Mesothelial cell of epicardium (in vitro differentiated cells): ENCODE results near the gene TMEM91. TPM values are rescaled to one million over a fixed set of nuclear protein-coding genes. Genes with fewer than 3 reads are reported as not detected.

Source experiments
- DNase-seq, 2 experiments: peaks; one replicate each; pipeline ENCODE4 v3.0.0; 2021; ENCODE audit warnings: low spot score in 2 of 2; ENCODE audit not compliant: unreplicated experiment in 2 of 2
- H3K27ac Mint-ChIP-seq: 2 replicates; pipeline ENCODE4 v1.8.0; 2021; ENCODE audit warnings: mixed read lengths
- H3K27me3 Mint-ChIP-seq: 2 replicates; pipeline ENCODE4 v1.8.0; 2021; ENCODE audit warnings: low read depth, mixed read lengths
- H3K36me3 Mint-ChIP-seq: 2 replicates; pipeline ENCODE4 v1.8.0; 2021; ENCODE audit warnings: mixed read lengths
- H3K4me1 Mint-ChIP-seq: 2 replicates; pipeline ENCODE4 v1.8.0; 2021; ENCODE audit warnings: mixed read lengths
- H3K4me3 Mint-ChIP-seq: 2 replicates; pipeline ENCODE4 v1.8.0; 2021; ENCODE audit warnings: mild to moderate bottlenecking, moderate library complexity, mixed read lengths
- H3K9me3 Mint-ChIP-seq: 2 replicates; pipeline ENCODE4 v1.8.0; 2021; ENCODE audit warnings: mixed read lengths
- CTCF ChIP-seq: fragments of 200-600 bp; sonication (generic); IDR thresholded peaks from one replicate; pipeline ENCODE4 v1.5.0; 2021; ENCODE audit warnings: antibody characterized with exemption; ENCODE audit not compliant: unreplicated experiment
- total RNA-seq: library from RNA; stranded (reverse); gene quantifications from 3 replicates; pipeline ENCODE4 v1.2.1, GENCODE V29; 2021

The TMEM91 gene
- total RNA-seq, 1 donor from 2014 or later: 19.7 TPM

GRCh38 chr19:41330481-41330880 lies 45.9 kb upstream of the TMEM91 start:
- H3K4me3 Mint-ChIP-seq: no peak overlapping the region
- H3K9me3 Mint-ChIP-seq: no peaks in the 10 kb centered on the region
- H3K4me1 Mint-ChIP-seq: peaks cover 17% of the 10 kb centered on the region
- no peak for TF ChIP-seq CTCF
- H3K27ac Mint-ChIP-seq: no peak overlapping the region
- H3K27me3 Mint-ChIP-seq: peaks cover 4% of the 10 kb centered on the region
- DNase-seq: no peak
- peaks cover 4% of the 10 kb centered on the region for H3K36me3 Mint-ChIP-seq

GRCh38 chr19:41330946-41331678 lies 45.2 kb upstream of the TMEM91 start:
- no peaks in the 10 kb centered on the region for H3K9me3 Mint-ChIP-seq
- H3K27me3 Mint-ChIP-seq: peaks cover 3% of the 10 kb centered on the region

GRCh38 chr19:41332000-41332399 lies 44.3 kb upstream of the TMEM91 start:
- no peak for DNase-seq
- Mint-ChIP-seq H3K36me3 (peaks cover 4% of the 10 kb centered on the region), H3K4me1 (peaks cover 7% of the 10 kb centered on the region), H3K4me3 (no peak overlapping the region), H3K9me3 (no peaks in the 10 kb centered on the region), H3K27ac (no peak overlapping the region), H3K27me3 (no peaks in the 10 kb centered on the region)
- no peak for TF ChIP-seq CTCF

More at GRCh38 chr19:41330946-41331678, 45.2 kb upstream of the TMEM91 start:
- Mint-ChIP-seq H3K4me1 (peaks cover 14% of the 10 kb centered on the region), H3K27ac (no peak overlapping the region), H3K36me3 (peaks cover 4% of the 10 kb centered on the region), H3K4me3 (no peak overlapping the region)
- no peak for TF ChIP-seq CTCF
- no peak for DNase-seq

- no peak overlapping the region for H3K27ac Mint-ChIP-seq
- no peak for TF ChIP-seq CTCF
- no peak overlapping the region for H3K4me3 Mint-ChIP-seq
Measured at GRCh38 chr19:41332468-41332867, 43.9 kb upstream of the TMEM91 start.

GRCh38 chr19:41334793-41335192 lies 41.5 kb upstream of the TMEM91 start:
- Mint-ChIP-seq H3K4me3 (no peak overlapping the region), H3K4me1 (no peaks in the 10 kb centered on the region), H3K27ac (no peak overlapping the region), H3K36me3 (peaks cover 5% of the 10 kb centered on the region), H3K9me3 (no peaks in the 10 kb centered on the region), H3K27me3 (no peaks in the 10 kb centered on the region)
- no peak for DNase-seq
- no peak for TF ChIP-seq CTCF

More at GRCh38 chr19:41332468-41332867, 43.9 kb upstream of the TMEM91 start:
- no peaks in the 10 kb centered on the region for H3K9me3 Mint-ChIP-seq
- peaks cover 5% of the 10 kb centered on the region for H3K4me1 Mint-ChIP-seq
- no peak for DNase-seq
- no peaks in the 10 kb centered on the region for H3K27me3 Mint-ChIP-seq
- H3K36me3 Mint-ChIP-seq: peaks cover 4% of the 10 kb centered on the region

GRCh38 chr19:41335467-41335866 lies 40.9 kb upstream of the TMEM91 start:
- no peak overlapping the region for H3K4me3 Mint-ChIP-seq
- peaks cover 7% of the 10 kb centered on the region for H3K36me3 Mint-ChIP-seq
- DNase-seq: no peak
- H3K9me3 Mint-ChIP-seq: no peaks in the 10 kb centered on the region
- no peak overlapping the region for H3K27ac Mint-ChIP-seq
- no peaks in the 10 kb centered on the region for H3K4me1 Mint-ChIP-seq
- no peaks in the 10 kb centered on the region for H3K27me3 Mint-ChIP-seq
- no peak for TF ChIP-seq CTCF
